H1 (cell line): Measurements from ENCODE around the gene MAP3K14. TPM values are rescaled to one million over a fixed set of nuclear protein-coding genes. Genes with fewer than 3 reads are reported as not detected.

Source experiments
- ATF2 ChIP-seq: IDR thresholded peaks from 2 replicates; pipeline ENCODE4 v1.6.1; 2012; ENCODE audit warnings: low read length, inconsistent platforms
- KDM4A ChIP-seq: IDR thresholded peaks from one replicate; pipeline ENCODE4 v1.7.1; 2012; ENCODE audit warnings: low read depth, mild to moderate bottlenecking, moderate library complexity, low read length, inconsistent platforms; ENCODE audit not compliant: severe bottlenecking
- RNF2 ChIP-seq: fragments of 200-900, 300-1000 bp; sonication (generic); IDR thresholded peaks from 2 replicates; pipeline ENCODE4 v1.7.1; 2016; ENCODE audit warnings: borderline replicate concordance, low read depth, mild to moderate bottlenecking, antibody characterized with exemption, low read length; ENCODE audit not compliant: poor library complexity, severe bottlenecking; ENCODE audit errors: missing control alignments
- SIRT6 ChIP-seq: IDR thresholded peaks from one replicate; pipeline ENCODE4 v1.7.1; 2012; ENCODE audit warnings: low read length, inconsistent platforms
- YY1 ChIP-seq: IDR thresholded peaks from 2 replicates; pipeline ENCODE4 v1.6.1; 2011; ENCODE audit warnings: low read depth, mild to moderate bottlenecking, low read length
- polyA plus RNA-seq, 7 experiments: library from polyadenylated mRNA; depleted of rRNA in 3 of 7; stranded (reverse) in 5 of 7; unstranded in 2 of 7; fragments of >200 nt in 5 of 7; fragments of 200-250 nt in 2 of 7; gene quantifications; 1 replicate in 5 of 7; 2 replicates in 1 of 7; 4 replicates in 1 of 7; pipeline versions ENCODE4 v1.2.1 to v1.2.3, GENCODE V29; 2011 to 2013; ENCODE audit warnings: missing spikeins in 2 of 7, mixed read lengths in 2 of 7
- total RNA-seq: library from RNA; stranded (reverse); fragmentation: NEBNext Ultra II Directional; extraction: Animal tissue kit (Norgen Biotek cat#: 25700); gene quantifications from 2 replicates; pipeline ENCODE4 v1.2.1, GENCODE V29; 2021

The MAP3K14 gene
- total and polyA plus RNA-seq, 2 of the 8 experiments (the other 6 are each of a cell fraction or from before 2014, with no cell fraction given), result 5.2 to 6.1 TPM

- TF ChIP-seq KDM4A, result no peak
- no peak for TF ChIP-seq RNF2
- TF ChIP-seq YY1, result no peak
- no peak for TF ChIP-seq ATF2
- TF ChIP-seq SIRT6, result no peak
Observed at GRCh38 chr17:45255358-45255757, 61.5 kb downstream of the MAP3K14 start (continued).
